NCI-H82 treated with DMSO at 0.1 percent for 48 hours (cell line): ENCODE measurements around the gene SMAD3.

Experiments
- DNase-seq: peaks from one replicate; lab custom pipeline; 2025; ENCODE audit not compliant: unreplicated experiment; lab: John Stamatoyannopoulos, UW

Gene SMAD3

GRCh38 chr15:67194171-67195114 lies 129.0 kb downstream of the SMAD3 start:
- DNase-seq, result no peak

- DNase-seq, result no peak
These were observed 129.9 kb downstream of the SMAD3 start for GRCh38 chr15:67195305-67195704.

GRCh38 chr15:67196222-67196621 lies 130.8 kb downstream of the SMAD3 start:
- no peak for DNase-seq

- no peak for DNase-seq
These were observed 131.4 kb downstream of the SMAD3 start for GRCh38 chr15:67196672-67197363.

GRCh38 chr15:67197364-67197695 lies 131.9 kb downstream of the SMAD3 start:
- no peak for DNase-seq

- DNase-seq, result no peak
These were observed 132.9 kb downstream of the SMAD3 start for GRCh38 chr15:67198157-67198754.

DNA sequence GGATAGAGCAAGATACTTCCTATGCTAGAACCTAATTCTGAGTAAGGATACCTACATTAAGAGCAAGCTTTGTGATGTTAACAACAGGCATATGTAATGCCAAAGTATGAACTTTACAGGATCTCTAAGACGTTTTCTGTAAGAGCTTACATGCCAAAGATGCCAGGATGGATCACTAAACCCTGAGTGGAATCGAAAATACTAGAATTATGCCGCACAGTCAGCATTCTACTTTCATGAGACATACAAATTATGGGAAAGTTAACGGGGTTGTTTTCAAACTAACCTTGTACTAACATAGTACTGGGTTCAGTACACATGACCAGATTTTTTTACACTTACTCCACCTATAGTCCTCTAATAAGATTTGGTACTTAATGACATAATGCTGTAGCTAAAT lies 134.0 kb downstream of the SMAD3 start:
- no peak for DNase-seq

DNA sequence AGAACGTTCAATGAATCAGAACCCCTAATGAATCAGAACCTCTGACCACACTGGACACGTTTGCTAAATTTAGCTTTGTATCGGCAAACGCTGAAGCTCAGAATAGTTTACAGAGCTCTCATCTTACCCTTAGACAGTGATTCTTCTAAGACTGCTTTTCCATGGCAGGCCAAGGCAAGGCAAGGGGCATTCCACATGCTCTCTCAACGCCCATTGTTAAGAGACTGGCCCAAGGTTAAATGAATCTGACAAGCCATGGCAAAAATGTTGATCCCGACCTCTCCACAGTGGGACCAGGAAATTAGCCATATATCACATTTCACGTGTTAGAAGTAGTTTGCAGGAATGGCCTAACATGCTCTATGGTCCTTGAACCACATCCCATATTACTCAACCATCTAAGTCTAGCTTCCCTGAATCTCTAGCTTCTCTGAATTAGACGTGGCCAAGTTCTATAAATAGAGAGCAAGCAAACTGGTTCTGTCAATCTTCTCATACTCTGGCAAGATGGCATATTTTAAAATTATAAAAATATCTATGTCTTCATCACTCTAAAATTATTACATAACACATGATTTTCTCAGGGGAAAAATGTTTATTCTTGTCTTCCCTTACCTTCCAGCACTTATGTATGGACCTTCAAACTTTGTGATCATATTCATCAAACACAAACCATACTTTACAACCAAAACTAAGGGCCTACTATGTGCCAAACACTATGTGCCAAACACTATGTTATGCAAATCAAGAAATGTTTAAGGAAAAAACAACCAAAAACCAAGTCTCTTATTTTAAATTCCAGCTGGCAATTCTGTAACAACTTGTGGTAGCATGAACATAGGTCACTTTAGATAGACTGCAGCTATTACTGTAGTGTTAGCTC lies 134.7 kb downstream of the SMAD3 start:
- no peak for DNase-seq

GRCh38 chr15:67201136-67201535 lies 135.7 kb downstream of the SMAD3 start:
- DNase-seq, result no peak

- DNase-seq, result no peak
These were observed 136.7 kb downstream of the SMAD3 start for GRCh38 chr15:67202091-67202490.

- no peak for DNase-seq
These were observed 137.6 kb downstream of the SMAD3 start for GRCh38 chr15:67202991-67203390.

GRCh38 chr15:67207555-67208207 lies 142.3 kb downstream of the SMAD3 start:
- no peak for DNase-seq

- DNase-seq, result no peak
These were observed 143.0 kb downstream of the SMAD3 start for GRCh38 chr15:67208396-67208795.

DNA sequence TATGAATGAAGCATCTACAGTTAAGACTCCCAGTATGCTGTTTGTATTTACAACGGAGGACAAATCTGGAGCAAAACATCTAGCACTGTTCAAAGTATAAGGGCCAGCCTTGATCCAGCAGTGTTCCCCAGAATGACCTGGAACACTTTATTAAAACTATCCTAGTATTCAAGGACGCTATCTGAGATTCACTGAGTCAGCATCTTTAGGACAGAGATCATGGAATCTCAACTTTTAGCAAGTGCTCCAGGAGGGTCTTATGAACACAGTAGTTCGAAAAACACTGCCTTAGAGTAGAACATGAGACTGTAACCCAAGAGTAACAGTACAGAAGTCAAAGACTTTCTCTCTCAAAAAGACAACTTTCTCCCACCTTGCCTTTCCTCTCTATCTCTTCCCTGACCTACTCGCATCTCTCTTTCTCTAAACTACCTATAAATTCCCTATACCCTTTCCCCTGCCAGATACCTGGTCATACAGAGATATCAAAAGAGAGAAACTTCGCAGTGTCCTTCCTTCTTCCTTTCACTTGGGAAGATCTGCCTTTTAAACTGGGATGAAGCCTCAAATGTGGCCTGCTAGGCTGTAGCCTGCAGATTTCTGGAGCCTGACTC lies 145.3 kb downstream of the SMAD3 start:
- DNase-seq, result no peak

GRCh38 chr15:67212684-67213367 lies 147.4 kb downstream of the SMAD3 start:
- DNase-seq, result no peak

- DNase-seq, result no peak
These were observed 149.7 kb downstream of the SMAD3 start for GRCh38 chr15:67215102-67215501.

GRCh38 chr15:67216859-67217258 lies 151.5 kb downstream of the SMAD3 start:
- no peak for DNase-seq

DNA sequence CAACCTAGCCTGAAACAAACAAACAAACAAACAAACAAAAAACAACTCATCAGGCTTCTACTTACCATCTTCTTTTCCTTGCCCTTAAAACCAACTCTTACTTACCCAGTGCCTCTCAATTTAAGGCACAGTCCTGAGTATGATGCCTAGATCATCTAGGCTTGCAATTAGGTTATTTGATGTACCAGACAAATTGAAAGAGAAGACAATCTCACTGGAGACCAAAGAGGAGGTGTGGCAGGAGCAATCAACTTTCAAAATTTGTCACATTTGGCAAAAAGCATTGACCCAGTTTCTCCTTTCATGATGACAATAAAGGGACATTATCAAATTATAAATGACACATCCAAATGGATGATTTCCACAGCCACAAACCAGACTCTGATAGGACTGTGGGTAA lies 153.0 kb downstream of the SMAD3 start:
- DNase-seq, result no peak

DNA sequence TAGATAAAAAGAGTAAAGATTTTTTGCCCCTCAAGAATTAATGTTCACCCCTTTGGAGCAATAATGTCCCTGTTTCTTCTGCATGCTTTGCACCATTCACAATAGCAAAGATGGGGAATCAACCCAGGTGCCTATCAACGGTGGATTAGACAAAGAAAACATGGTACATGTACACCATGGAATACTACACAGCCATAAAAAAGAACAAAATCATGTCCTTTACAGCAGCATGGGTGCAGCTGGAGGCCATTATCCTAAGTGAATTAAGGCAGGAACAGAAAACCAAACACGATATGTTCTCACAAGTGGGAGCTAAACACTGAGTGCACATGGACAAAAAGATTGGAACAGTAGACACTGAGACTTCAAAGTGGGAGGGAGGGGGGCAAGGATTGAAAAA lies 153.9 kb downstream of the SMAD3 start:
- no peak for DNase-seq

DNA sequence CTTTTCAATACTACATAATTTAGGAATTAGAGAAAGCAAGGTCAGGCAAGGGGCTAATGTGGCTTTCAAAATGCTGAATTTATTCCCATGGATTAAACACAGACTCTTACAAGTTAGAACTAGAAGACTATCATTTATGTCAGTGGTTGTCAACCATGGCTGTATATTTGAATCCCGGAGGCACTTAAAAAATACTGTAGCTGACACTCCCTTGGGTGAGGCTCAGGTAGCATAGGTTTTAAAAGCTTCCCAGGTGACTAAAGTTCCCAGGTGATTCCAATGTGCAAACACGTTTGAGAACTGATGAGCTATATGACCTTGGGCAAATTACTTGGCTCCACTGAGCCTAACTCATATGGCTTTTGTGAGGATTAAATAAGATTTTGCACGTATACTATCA lies 159.5 kb downstream of the SMAD3 start:
- no peak for DNase-seq
